Measurements from ENCODE around the gene AKAP1.

- TF ChIP-seq CTCF (IDR thresholded peaks at IDR 0.05): no peak
- TF ChIP-seq POLR2A (IDR thresholded peaks at IDR 0.05): no peak
Measured at GRCh38 chr17:57077000-57077399, 8.0 kb upstream of the AKAP1 start.
